Liver (tissue), 3 donors: ENCODE data around the gene EVC2.

ENCODE experiments used
- CTCF ChIP-seq: fragments of 150-350 bp; IDR thresholded peaks from 2 replicates; pipeline ENCODE4 v1.5.1; 2017; ENCODE audit warnings: improper control_type of control experiment, low read depth, low read length; ENCODE audit not compliant: missing input control
- EGR1 ChIP-seq, 2 donors: IDR thresholded peaks; 2 replicates each; pipeline ENCODE4 v1.6.1; 2016 to 2018; ENCODE audit warnings: antibody characterized with exemption in 2 of 2, low read depth in 2 of 2
- FOXA1 ChIP-seq: IDR thresholded peaks from 2 replicates; pipeline ENCODE4 v1.6.1; 2016; ENCODE audit warnings: antibody characterized with exemption
- HNF4G ChIP-seq: IDR thresholded peaks from 2 replicates; pipeline ENCODE4 v1.6.1; 2016; ENCODE audit warnings: antibody characterized with exemption
- JUND ChIP-seq, 2 donors: IDR thresholded peaks; 2 replicates each; pipeline ENCODE4 v1.6.1; 2016; ENCODE audit warnings: antibody characterized with exemption in 2 of 2
- MAX ChIP-seq: IDR thresholded peaks from 2 replicates; pipeline ENCODE4 v1.6.1; 2016; ENCODE audit warnings: antibody characterized with exemption
- RAD21 ChIP-seq, 2 donors: IDR thresholded peaks; 2 replicates each; pipeline ENCODE4 v1.6.1; 2016; ENCODE audit warnings: antibody characterized with exemption in 2 of 2, mild to moderate bottlenecking in 2 of 2
- REST ChIP-seq: IDR thresholded peaks from 2 replicates; pipeline ENCODE4 v1.6.1; 2016; ENCODE audit warnings: antibody characterized with exemption, mild to moderate bottlenecking
- SP1 ChIP-seq: IDR thresholded peaks from 2 replicates; pipeline ENCODE4 v1.6.1; 2018; ENCODE audit warnings: antibody characterized with exemption, mild to moderate bottlenecking
- TAF1 ChIP-seq: conservative IDR thresholded peaks from 2 replicates; pipeline ENCODE4 v1.6.1; 2016; ENCODE audit warnings: antibody characterized with exemption, mild to moderate bottlenecking
- YY1 ChIP-seq: IDR thresholded peaks from 2 replicates; pipeline ENCODE4 v1.6.1; 2016; ENCODE audit warnings: antibody characterized with exemption, mild to moderate bottlenecking
- donor health status: healthy.
- donor health status: healthy.

- TF ChIP-seq CTCF (no peak), JUND (IDR thresholded peaks at IDR 0.05) (no peak), REST (no peak), TAF1 (no peak), MAX (no peak), EGR1 (IDR thresholded peaks at IDR 0.05; ENCODE audit: low read depth in 2 of 2) (no peak), YY1 (no peak), FOXA1 (no peak), RAD21 (IDR thresholded peaks at IDR 0.05) (no peak), HNF4G (no peak), SP1 (no peak)
Measured at GRCh38 chr4:5588046-5588445, 120.3 kb downstream of the EVC2 start.
